Uterus (tissue), 2 donors: ENCODE data around the gene SGIP1.

Source experiments
- CTCF ChIP-seq, 4 experiments: fragments of 200-600 bp in 2 of 4; fragments of 450-650 bp in 2 of 4; sonication (generic) in 2 of 4; IDR thresholded peaks; one replicate each; pipeline ENCODE4 v1.5.1; 2016 to 2019; ENCODE audit warnings: antibody characterized with exemption in 4 of 4, mild to moderate bottlenecking in 2 of 4, moderate library complexity in 1 of 4
- POLR2A ChIP-seq, 2 donors: fragments of 450-650 bp; IDR thresholded peaks; one replicate each; pipeline ENCODE4 v1.6.1; 2016; ENCODE audit warnings: antibody characterized with exemption in 2 of 2, mild to moderate bottlenecking in 1 of 2, moderate library complexity in 1 of 2

GRCh38 chr1:66493731-66494130 lies 40.2 kb upstream of the SGIP1 start:
- no peak for TF ChIP-seq POLR2A (IDR thresholded peaks at IDR 0.05)
- TF ChIP-seq CTCF (IDR thresholded peaks at IDR 0.05): no peak
